GM10266 (cell line): ENCODE measurements around the gene LRP1B.

Source experiments
- DNase-seq: peaks from one replicate; pipeline ENCODE4 v3.0.0; 2012; ENCODE audit errors: extremely low spot score
- TF ChIP-seq, protein P1 (sequence below): IDR thresholded peaks from 2 replicates; pipeline ENCODE4 v1.5.1; 2012; ENCODE audit warnings: mild to moderate bottlenecking, low read depth; ENCODE audit not compliant: control insufficient read depth, insufficient read depth; ENCODE audit errors: missing control alignments

Gene LRP1B

DNA sequence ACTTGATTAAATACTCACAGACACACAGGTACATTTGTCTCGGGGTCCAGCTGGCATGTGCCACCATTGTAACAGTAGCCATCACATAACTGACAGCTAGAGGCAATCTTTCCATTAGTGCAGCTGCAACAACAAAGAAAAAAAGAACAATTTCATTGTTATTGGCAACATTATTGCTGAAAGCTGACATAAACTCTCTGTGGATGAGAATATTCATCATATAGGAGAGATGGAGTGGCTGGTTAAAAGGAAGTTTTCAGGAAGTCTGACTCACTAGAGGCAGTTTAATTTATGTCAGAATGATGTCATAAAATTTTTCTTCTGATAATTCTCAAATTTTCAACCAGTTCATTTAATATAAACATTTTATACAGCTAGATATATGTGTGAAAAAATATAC, 1860.6 kb downstream of the LRP1B start:
- TF ChIP-seq, protein P1, sequence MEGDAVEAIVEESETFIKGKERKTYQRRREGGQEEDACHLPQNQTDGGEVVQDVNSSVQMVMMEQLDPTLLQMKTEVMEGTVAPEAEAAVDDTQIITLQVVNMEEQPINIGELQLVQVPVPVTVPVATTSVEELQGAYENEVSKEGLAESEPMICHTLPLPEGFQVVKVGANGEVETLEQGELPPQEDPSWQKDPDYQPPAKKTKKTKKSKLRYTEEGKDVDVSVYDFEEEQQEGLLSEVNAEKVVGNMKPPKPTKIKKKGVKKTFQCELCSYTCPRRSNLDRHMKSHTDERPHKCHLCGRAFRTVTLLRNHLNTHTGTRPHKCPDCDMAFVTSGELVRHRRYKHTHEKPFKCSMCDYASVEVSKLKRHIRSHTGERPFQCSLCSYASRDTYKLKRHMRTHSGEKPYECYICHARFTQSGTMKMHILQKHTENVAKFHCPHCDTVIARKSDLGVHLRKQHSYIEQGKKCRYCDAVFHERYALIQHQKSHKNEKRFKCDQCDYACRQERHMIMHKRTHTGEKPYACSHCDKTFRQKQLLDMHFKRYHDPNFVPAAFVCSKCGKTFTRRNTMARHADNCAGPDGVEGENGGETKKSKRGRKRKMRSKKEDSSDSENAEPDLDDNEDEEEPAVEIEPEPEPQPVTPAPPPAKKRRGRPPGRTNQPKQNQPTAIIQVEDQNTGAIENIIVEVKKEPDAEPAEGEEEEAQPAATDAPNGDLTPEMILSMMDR = no peak
- no peak for DNase-seq

DNA sequence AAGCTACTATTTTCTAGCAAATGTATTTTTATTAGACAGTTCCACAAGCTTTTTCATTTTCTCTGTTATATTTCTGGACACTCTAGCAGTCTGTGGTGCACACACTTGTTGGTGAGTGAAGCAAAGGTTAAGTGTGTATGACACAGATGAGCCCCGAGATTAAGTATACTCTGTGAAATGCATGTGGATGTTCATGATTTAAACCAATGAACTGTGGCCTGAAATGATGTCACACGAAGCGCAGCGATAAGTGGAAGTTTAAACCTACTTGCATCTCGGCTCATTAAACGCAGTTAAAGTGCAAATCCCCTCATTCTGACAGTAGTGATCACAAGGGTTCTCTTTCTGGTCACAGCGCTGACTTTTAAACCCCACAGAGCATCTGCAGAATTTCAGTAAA, 1861.8 kb downstream of the LRP1B start:
- no peak for DNase-seq
- TF ChIP-seq, protein P1 = no peak

DNA sequence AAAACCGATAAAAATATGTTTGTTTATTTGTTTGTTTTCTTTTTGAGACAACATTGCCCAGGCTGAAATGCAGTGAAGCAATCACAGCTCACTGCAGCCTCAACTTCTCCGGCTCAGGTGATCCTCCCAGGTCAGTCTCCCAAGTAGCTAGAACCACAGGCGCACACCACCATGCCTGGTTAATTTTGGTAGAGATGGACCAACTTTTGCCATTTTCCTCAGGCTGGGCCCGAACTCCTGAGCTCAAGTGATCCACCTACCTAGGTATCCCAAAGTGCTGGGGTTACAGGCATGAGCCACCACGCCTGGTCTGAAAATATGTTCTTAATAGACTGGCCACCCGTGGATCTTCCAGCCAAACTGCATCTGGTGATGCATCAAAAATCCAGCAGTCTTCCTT, 1867.9 kb downstream of the LRP1B start:
- no peak for DNase-seq
- TF ChIP-seq, protein P1 = no peak

DNA sequence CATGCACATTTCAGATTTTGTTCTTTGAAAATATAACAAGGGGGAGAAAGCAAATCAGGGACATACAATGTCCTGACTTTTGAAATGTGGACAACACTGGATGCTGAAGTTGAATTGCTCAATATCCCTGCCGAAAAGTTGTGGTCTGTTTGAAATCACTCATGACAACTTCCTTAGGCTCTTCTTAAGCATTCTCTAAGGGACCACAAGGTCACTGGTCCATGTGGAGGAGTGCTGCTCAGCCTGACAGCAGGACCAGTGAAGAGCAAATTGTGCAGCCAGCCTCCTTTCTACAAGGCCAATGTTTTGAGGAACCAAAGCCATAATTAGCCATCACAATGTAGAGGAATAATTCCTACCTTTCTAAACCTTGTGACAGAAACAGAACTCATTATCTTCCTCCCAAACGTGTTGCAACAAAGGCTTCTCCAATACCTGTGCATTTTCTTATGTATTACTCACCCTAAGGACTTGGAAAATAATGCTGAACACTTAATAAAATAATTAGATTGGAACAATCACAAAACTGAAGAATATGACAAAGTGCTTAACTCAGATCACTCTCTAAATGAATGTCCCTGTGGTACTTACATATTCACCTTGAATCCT, 1873.0 kb downstream of the LRP1B start:
- TF ChIP-seq, protein P1 = no peak
- no peak for DNase-seq

DNA sequence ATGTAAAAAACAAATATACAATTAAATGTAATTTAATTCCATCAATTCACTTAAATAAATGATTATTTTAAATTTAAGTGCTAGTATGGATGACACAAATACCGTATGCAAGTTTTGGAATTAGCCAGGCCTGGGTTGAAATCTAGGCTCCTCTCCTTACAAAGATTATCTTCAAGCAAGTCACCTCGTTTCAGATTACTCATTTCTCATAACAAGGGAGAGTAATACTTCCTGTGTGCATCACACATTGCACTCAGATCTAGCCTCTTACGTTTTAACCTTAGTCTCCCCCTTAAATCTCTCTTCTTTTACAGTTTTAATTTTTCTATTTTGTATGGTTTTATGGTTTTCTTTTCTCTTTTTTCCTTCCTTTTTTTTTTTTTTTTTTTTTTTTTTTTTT, 1874.7 kb downstream of the LRP1B start:
- no peak for DNase-seq
- TF ChIP-seq, protein P1 = no peak

DNA sequence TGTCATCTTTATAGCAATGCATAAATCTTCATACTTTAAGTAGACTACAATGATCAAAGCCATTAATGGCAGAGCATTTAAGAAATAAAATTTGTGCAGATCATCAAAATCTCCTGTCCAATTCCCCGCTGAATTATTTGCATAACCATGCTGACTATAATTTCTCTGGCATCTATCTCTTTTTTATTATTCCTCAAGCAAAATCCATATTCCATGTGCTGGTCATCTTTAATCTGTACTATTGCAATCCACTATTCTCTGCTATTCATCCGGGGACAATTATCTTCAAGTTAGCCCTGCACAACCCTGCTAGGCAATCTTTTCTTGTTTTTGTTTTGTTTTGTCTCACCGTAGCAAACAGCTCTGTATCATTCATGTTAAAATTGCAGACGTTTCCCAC, 1881.0 kb downstream of the LRP1B start:
- no peak for DNase-seq
- TF ChIP-seq, protein P1 = no peak

DNA sequence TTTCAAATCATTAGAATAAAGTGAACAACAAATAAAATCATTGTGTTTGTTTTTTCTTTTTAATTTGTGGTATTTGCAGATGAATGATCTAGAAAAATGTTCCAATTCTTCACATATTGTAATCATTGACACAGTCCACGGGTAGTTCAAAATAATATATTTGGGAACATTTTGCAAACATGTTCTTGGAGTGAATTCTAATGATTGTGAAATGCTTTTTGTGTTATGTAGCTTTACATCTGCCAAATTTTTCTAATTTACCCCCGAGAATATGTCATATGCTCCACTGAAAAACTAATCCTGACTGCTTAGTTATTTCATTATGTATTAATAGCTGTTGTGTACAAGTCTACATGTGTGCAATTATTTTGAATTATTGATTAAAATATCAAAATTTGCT, 1882.2 kb downstream of the LRP1B start:
- DNase-seq = no peak
- TF ChIP-seq, protein P1 = no peak
